WTC11 (cell line): Measurements from ENCODE around the gene ADIPOR2. TPM values are rescaled to one million over a fixed set of nuclear protein-coding genes. Genes with fewer than 3 reads are reported as not detected.
A peak's percentile ranks its signal among the peaks of the same experiment; 100 is the strongest.

Experiments
- AR ChIP-seq: fragments of 250-450 bp; sonication (Bioruptor Pico); IDR thresholded peaks from 2 replicates; pipeline ENCODE4 v1.9.0; 2021; ENCODE audit warnings: mild to moderate bottlenecking
- CDX4 ChIP-seq: fragments of 250-450 bp; sonication (Bioruptor Pico); IDR thresholded peaks from 2 replicates; pipeline ENCODE4 v1.9.0; 2021; ENCODE audit warnings: moderate library complexity, mild to moderate bottlenecking, inconsistent platforms, borderline replicate concordance
- CTCF ChIP-seq: fragments of 200-600 bp; IDR thresholded peaks from 2 replicates; pipeline ENCODE4 v1.8.0; 2022; ENCODE audit warnings: antibody characterized with exemption
- EMX1 ChIP-seq: fragments of 250-450 bp; sonication (Bioruptor Pico); IDR thresholded peaks from 2 replicates; pipeline ENCODE4 v1.8.0; 2021; ENCODE audit warnings: mild to moderate bottlenecking
- ERG ChIP-seq: fragments of 250-450 bp; sonication (Bioruptor Pico); IDR thresholded peaks from 2 replicates; pipeline ENCODE4 v1.8.0; 2021; ENCODE audit warnings: mild to moderate bottlenecking
- FOXP1 ChIP-seq: sonication (generic); formaldehyde crosslinking; IDR thresholded peaks from 2 replicates; pipeline ENCODE4 v1.8.0; 2022; ENCODE audit warnings: missing genetic modification reagents, mild to moderate bottlenecking, moderate library complexity, borderline replicate concordance
- GTF2I ChIP-seq: fragments of 250-450 bp; sonication (Bioruptor Pico); conservative IDR thresholded peaks from 2 replicates; pipeline ENCODE4 v1.4.0; 2021; ENCODE audit warnings: mild to moderate bottlenecking
- IRF1 ChIP-seq: sonication (generic); formaldehyde crosslinking; IDR thresholded peaks from 2 replicates; pipeline ENCODE4 v1.8.0; 2023; ENCODE audit warnings: missing genetic modification reagents
- IRF2 ChIP-seq: sonication (generic); formaldehyde crosslinking; IDR thresholded peaks from 2 replicates; pipeline ENCODE4 v1.8.0; 2022; ENCODE audit warnings: low read depth, missing genetic modification reagents, borderline replicate concordance
- OVOL2 ChIP-seq: fragments of 250-450 bp; sonication (Bioruptor Pico); IDR thresholded peaks from 2 replicates; pipeline ENCODE4 v1.9.0; 2021; ENCODE audit warnings: mild to moderate bottlenecking, borderline replicate concordance
- RELA ChIP-seq: sonication (generic); formaldehyde crosslinking; IDR thresholded peaks from 2 replicates; pipeline ENCODE4 v1.8.1; 2022; ENCODE audit warnings: missing genetic modification reagents, mild to moderate bottlenecking, borderline replicate concordance
- SMAD3 ChIP-seq: sonication (generic); formaldehyde crosslinking; IDR thresholded peaks from 2 replicates; pipeline ENCODE4 v1.8.0; 2022; ENCODE audit warnings: missing genetic modification reagents, mild to moderate bottlenecking, borderline replicate concordance
- SP1 ChIP-seq: sonication (generic); formaldehyde crosslinking; conservative IDR thresholded peaks from 2 replicates; pipeline ENCODE4 v1.8.1; 2022; ENCODE audit warnings: missing genetic modification reagents
- TCF7 ChIP-seq: sonication (generic); formaldehyde crosslinking; IDR thresholded peaks from 2 replicates; pipeline ENCODE4 v1.8.0; 2022; ENCODE audit warnings: mild to moderate bottlenecking, low read depth, missing genetic modification reagents, moderate library complexity
- USF2 ChIP-seq: sonication (generic); formaldehyde crosslinking; IDR thresholded peaks from 2 replicates; pipeline ENCODE4 v1.8.1; 2023; ENCODE audit warnings: mild to moderate bottlenecking, missing genetic modification reagents, moderate library complexity
- ZBTB21 ChIP-seq: sonication (generic); formaldehyde crosslinking; IDR thresholded peaks from 2 replicates; pipeline ENCODE4 v1.8.1; 2023; ENCODE audit warnings: mild to moderate bottlenecking, missing genetic modification reagents, borderline replicate concordance
- ZNF416 ChIP-seq: fragments of 250-450 bp; sonication (Bioruptor Pico); IDR thresholded peaks from 2 replicates; pipeline ENCODE4 v1.9.0; 2021; ENCODE audit warnings: mild to moderate bottlenecking, inconsistent platforms
- ZNF532 ChIP-seq: fragments of 250-450 bp; sonication (Bioruptor Pico); IDR thresholded peaks from 2 replicates; pipeline ENCODE4 v1.9.0; 2021; ENCODE audit warnings: mild to moderate bottlenecking, borderline replicate concordance
- total RNA-seq: library from RNA; stranded (reverse); gene quantifications from 3 replicates; pipeline ENCODE4 v1.2.3, GENCODE V29; 2021

Gene ADIPOR2
- total RNA-seq, 1 experiment from 2014 or later, result 38.4 TPM

GRCh38 chr12:1795785-1796514 lies 105.1 kb downstream of the ADIPOR2 start (continued):
- no peak for TF ChIP-seq AR (CRISPR knock-in tag)
- TF ChIP-seq RELA, result peak; percentile 9; the same call in 1 of the 2 replicates
- peak; percentile 96 for TF ChIP-seq GTF2I (CRISPR knock-in tag)
- no peak for TF ChIP-seq USF2
- TF ChIP-seq IRF1 (CRISPR knock-in tag), result no peak
- peak; percentile 96 for TF ChIP-seq CTCF
- no peak for TF ChIP-seq EMX1
- no peak for TF ChIP-seq OVOL2 (CRISPR knock-in tag)
- no peak for TF ChIP-seq ZNF416 (CRISPR knock-in tag)
- no peak for TF ChIP-seq CDX4 (CRISPR knock-in tag)
- peak; percentile 76; the same call in 1 of the 2 replicates for TF ChIP-seq FOXP1 (CRISPR knock-in tag)
- TF ChIP-seq IRF2 (CRISPR knock-in tag), result no peak
- TF ChIP-seq TCF7 (CRISPR knock-in tag), result no peak; the same call in 1 of the 2 replicates
- no peak for TF ChIP-seq ZBTB21 (CRISPR knock-in tag)
- no peak for TF ChIP-seq ZNF532
- TF ChIP-seq SP1 (CRISPR knock-in tag), result peak; percentile 77
- no peak for TF ChIP-seq ERG (CRISPR knock-in tag)
- no peak for TF ChIP-seq SMAD3
